ENCODE measurements around the gene KCNH2.

Gene KCNH2

DNA sequence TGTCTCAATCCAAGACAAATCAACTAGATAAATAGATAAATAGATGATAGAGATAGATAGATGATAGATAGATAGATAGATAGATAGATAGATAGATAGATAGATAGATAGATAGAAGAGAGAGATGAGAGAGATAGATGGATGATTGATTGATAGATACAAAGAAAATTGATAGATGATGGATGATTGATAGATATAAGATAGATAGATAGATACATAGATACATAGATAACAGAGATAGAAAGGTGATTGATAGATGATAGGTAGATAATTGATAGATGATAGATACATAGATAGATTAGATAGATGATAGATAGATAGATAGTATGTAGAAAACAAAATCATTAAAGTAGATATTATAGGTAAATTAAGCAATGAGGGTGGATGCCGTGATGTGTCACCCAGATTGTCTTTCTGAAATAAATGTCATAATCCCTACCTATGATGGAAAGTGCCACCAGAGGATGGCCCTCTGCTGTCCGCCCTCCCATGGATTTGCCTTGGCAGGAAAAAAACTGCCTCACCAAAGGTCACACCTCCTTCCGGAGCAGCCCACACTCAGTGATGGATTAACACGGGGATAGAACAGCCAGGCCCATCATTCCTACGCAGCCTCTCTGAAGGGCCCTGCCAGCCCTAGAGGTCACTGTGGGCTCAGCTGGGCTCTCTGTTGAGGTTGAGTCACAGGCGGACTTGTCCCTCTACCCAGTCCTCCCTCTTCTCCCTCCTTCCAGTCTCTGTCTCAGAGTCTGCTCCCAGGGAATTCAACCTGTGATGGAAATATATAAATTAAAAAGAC is 50.8 kb downstream of the KCNH2 start:
- CTCF ChIA-PET, result no interaction called here
- no peak for DNase-seq (ENCODE audit: low spot score)
- no peak for TF ChIP-seq CTCF (conservative IDR thresholded peaks at IDR 0.05; ENCODE audit: low read depth)
- H3K27ac ChIP-seq, result no peak overlapping the region
- POLR2A ChIA-PET (ENCODE audit: low non-redundant PET), result no interaction called here

- no peak for TF ChIP-seq CTCF (conservative IDR thresholded peaks at IDR 0.05; ENCODE audit: low read depth)
- ChIA-PET CTCF (no interaction called here), POLR2A (ENCODE audit: low non-redundant PET) (no interaction called here)
Measured at GRCh38 chr7:150926066-150926465, 52.1 kb downstream of the KCNH2 start.

DNA sequence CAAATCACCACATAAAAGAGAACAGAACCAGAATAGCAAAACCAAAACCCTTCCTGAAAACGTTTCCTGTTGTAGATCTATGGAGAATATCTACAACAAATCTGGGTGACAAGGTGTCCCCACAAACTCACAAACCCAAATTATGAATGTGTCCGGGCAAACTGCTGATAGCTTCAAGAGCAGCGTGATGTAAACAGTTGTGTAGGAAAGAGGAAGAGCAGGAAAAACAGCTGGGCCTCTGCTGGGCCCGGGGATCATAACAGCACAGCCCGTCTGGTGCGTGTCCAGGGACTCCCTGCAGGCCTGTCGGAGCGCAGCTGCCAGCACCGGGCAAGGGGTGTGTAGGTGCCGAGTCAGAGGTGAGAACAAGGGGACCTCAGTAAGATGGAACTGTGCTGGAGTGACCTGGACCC is 53.7 kb downstream of the KCNH2 start:
- ChIA-PET POLR2A (ENCODE audit: low non-redundant PET) (no interaction called here), CTCF (interaction anchor here (0.6 kb wide), 1 partner anchor 111 kb away, joined by 3 read pairs; no protein-coding TSS in a partner anchor)
- no peak overlapping the region for H3K27ac ChIP-seq
- no peak for DNase-seq (ENCODE audit: low spot score)
- TF ChIP-seq CTCF (conservative IDR thresholded peaks at IDR 0.05; ENCODE audit: low read depth), result no peak

More at GRCh38 chr7:150926066-150926465, 52.1 kb downstream of the KCNH2 start:
- DNase-seq (ENCODE audit: low spot score), result no peak
- no peak overlapping the region for H3K27ac ChIP-seq

GRCh38 chr7:150923802-150924201 is 54.3 kb downstream of the KCNH2 start:
- no peak for DNase-seq (ENCODE audit: low spot score)
- ChIA-PET CTCF (interaction anchor here (1.3 kb wide), 1 partner anchor 25 kb away, joined by 3 read pairs; no protein-coding TSS in a partner anchor), POLR2A (ENCODE audit: low non-redundant PET) (no interaction called here)
- no peak for TF ChIP-seq CTCF (conservative IDR thresholded peaks at IDR 0.05; ENCODE audit: low read depth)
- H3K27ac ChIP-seq, result no peak overlapping the region

DNA sequence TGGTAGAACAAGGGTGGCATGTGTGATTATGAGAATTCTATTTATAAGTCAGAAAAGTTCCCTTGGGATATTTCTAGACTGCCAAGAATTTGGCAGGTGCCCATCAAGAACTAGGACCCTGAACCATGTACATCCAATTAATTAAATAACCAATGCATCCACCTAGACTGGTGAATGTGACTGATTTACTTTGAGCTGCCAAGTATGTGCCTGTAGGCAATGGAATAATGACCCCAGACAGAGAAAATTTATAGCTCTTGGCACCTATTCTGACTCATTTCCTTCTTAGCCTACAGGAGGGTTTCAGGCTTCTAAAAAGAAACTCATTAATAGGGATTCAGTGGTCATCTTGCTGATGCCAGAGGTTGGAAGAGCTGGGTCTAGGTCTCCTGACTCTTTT is 54.9 kb downstream of the KCNH2 start:
- ChIA-PET CTCF (interaction anchor here (1.3 kb wide), 1 partner anchor 25 kb away, joined by 3 read pairs; no protein-coding TSS in a partner anchor), POLR2A (ENCODE audit: low non-redundant PET) (interaction anchor here (0.7 kb wide), 1 partner anchor 190 kb away, joined by 3 read pairs; no protein-coding TSS in a partner anchor)
- no peak for TF ChIP-seq CTCF (conservative IDR thresholded peaks at IDR 0.05; ENCODE audit: low read depth)
- peak; percentile 26 for DNase-seq (ENCODE audit: low spot score)
- H3K27ac ChIP-seq, result no peak overlapping the region

DNA sequence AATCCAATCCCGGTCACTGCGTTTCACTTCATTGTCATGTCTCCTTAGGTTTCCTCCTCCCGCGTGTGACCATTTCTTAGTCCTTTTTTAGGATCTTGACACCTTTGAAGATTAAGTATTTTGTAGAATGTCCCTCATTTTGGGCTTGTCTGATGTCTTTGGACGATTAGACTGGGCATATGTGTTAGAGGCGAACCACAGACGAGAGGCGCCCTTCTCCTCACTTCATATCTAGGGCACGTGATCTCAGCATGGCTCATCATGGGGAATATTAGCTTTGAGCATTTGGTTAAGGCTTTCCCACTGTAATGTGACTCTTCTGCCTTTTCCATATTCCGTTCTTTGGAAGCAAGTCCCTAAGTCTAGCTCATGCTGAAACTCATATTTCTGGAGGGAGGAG is 59.0 kb downstream of the KCNH2 start:
- no peak overlapping the region for H3K27ac ChIP-seq
- TF ChIP-seq CTCF (conservative IDR thresholded peaks at IDR 0.05; ENCODE audit: low read depth), result no peak
- DNase-seq (ENCODE audit: low spot score), result no peak
- ChIA-PET POLR2A (ENCODE audit: low non-redundant PET) (no interaction called here), CTCF (interaction anchor here (0.7 to 3.9 kb wide), 2 partner anchors 21 to 581 kb away, joined by 3 to 10 read pairs; no protein-coding TSS in a partner anchor)
